Mammary epithelial cell (primary cell): ENCODE data around the gene MYCT1.

Source experiments
- CTCF ChIP-seq, 2 donors: IDR thresholded peaks in 1 of 2; conservative IDR thresholded peaks in 1 of 2; 2 replicates each; pipeline ENCODE4 v1.5.1; 2011 to 2012; ENCODE audit warnings: inconsistent platforms in 2 of 2, low read length in 2 of 2, mild to moderate bottlenecking in 2 of 2, control low read depth in 1 of 2, low read depth in 1 of 2; ENCODE audit not compliant: insufficient read depth in 1 of 2; ENCODE audit errors: extremely low read depth in 1 of 2
- EZH2 ChIP-seq: IDR thresholded peaks from 2 replicates; pipeline ENCODE4 v1.6.1; 2012; ENCODE audit warnings: low read length, inconsistent platforms, borderline replicate concordance

GRCh38 chr6:152661776-152662175, 35.9 kb upstream of the MYCT1 start:
- TF ChIP-seq EZH2 (no peak), CTCF (conservative IDR thresholded peaks at IDR 0.05 in 1 of 2, IDR thresholded peaks at IDR 0.05 in 1 of 2; ENCODE audit: extremely low read depth in 1 of 2, insufficient read depth in 1 of 2, low read depth in 1 of 2, low read length in 2 of 2) (no peak)
